Bronchial epithelial cell (primary cell): ENCODE data around the gene IL15. TPM values are rescaled to one million over a fixed set of nuclear protein-coding genes. Genes with fewer than 3 reads are reported as not detected.
"Not testable (repeated sequence)": the region's sequence is repeated elsewhere in the genome, so short reads cannot be mapped to it uniquely, and the experiment has no call there.

Experiments
- DNase-seq: peaks from one replicate; pipeline ENCODE4 v3.0.0-alpha.2; 2010; ENCODE audit warnings: low read depth
- FAIRE-seq: peaks from 2 replicates; lab custom pipeline; 2011; peaks lifted over from hg19 to GRCh38; lab: Jason Lieb, UNC
- H3K27me3 ChIP-seq: 2 replicates; pipeline ENCODE4 v1.5.1; 2011; ENCODE audit warnings: low read length; ENCODE audit not compliant: control insufficient read depth, insufficient read depth
- H3K36me3 ChIP-seq: 2 replicates; pipeline ENCODE4 v1.5.1; 2011; ENCODE audit warnings: low read length; ENCODE audit not compliant: control insufficient read depth, insufficient read depth
- H3K4me3 ChIP-seq: 2 replicates; pipeline ENCODE4 v1.5.1; 2011; ENCODE audit warnings: mild to moderate bottlenecking, low read depth, low read length, control low read depth
- total RNA-seq: library from RNA; depleted of rRNA; stranded (reverse); fragments of >200 nt; gene quantifications from 2 replicates; pipeline ENCODE4 v1.2.1, GENCODE V29; 2014
- TF ChIP-seq, protein P1 (sequence below): IDR thresholded peaks from 2 replicates; pipeline ENCODE4 v1.5.1; 2011; ENCODE audit warnings: mild to moderate bottlenecking, moderate library complexity, low read length, control low read depth, inconsistent platforms; ENCODE audit not compliant: insufficient read depth, severe bottlenecking

IL15 gene
- total RNA-seq, 1 donor from 2014 or later = 0.53 TPM

DNA sequence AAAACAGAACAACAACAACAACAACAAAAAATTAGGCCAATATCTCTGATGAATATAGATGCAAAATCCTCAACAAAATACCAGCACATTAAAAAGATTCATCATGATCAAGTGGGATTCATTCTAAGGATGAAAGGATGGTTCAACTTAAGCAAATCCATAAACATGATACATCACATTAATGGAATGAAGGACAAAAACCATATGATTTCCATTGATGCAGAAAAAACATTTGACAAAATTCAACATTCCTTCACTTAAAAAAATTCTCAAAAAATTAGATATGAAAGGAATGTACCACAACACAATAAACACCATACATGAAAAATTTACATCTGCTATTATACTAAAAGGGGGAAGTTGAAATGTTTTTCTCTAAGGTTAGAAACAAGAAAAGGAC lies 103.3 kb downstream of the IL15 start:
- H3K27me3 ChIP-seq = no peaks in the 10 kb centered on the region
- no peak for FAIRE-seq
- H3K36me3 ChIP-seq = no peaks in the 10 kb centered on the region
- TF ChIP-seq, protein P1, sequence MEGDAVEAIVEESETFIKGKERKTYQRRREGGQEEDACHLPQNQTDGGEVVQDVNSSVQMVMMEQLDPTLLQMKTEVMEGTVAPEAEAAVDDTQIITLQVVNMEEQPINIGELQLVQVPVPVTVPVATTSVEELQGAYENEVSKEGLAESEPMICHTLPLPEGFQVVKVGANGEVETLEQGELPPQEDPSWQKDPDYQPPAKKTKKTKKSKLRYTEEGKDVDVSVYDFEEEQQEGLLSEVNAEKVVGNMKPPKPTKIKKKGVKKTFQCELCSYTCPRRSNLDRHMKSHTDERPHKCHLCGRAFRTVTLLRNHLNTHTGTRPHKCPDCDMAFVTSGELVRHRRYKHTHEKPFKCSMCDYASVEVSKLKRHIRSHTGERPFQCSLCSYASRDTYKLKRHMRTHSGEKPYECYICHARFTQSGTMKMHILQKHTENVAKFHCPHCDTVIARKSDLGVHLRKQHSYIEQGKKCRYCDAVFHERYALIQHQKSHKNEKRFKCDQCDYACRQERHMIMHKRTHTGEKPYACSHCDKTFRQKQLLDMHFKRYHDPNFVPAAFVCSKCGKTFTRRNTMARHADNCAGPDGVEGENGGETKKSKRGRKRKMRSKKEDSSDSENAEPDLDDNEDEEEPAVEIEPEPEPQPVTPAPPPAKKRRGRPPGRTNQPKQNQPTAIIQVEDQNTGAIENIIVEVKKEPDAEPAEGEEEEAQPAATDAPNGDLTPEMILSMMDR = no peak
- DNase-seq = no peak
- H3K4me3 ChIP-seq = no peak overlapping the region

DNA sequence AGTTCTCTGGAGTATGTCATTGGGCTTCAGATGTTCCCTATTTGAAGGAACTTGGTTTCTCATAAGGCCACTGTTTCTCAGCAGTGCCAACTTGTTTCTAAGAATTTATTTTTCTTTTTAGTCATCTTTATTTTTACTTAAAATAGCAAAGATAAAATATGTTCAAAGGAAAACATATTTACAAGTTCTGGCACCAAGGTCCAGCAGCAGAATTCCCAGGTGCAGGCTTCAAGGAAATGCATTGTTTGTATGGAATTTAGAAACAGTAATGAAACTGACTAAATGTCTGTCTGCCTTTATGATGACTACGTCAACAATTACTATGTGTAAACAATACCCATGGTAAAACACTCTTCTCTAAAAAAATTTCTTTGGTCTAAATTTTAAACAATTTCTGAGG lies 109.6 kb downstream of the IL15 start:
- FAIRE-seq = no peak
- TF ChIP-seq, protein P1 = no peak
- H3K27me3 ChIP-seq = no peaks in the 10 kb centered on the region

DNA sequence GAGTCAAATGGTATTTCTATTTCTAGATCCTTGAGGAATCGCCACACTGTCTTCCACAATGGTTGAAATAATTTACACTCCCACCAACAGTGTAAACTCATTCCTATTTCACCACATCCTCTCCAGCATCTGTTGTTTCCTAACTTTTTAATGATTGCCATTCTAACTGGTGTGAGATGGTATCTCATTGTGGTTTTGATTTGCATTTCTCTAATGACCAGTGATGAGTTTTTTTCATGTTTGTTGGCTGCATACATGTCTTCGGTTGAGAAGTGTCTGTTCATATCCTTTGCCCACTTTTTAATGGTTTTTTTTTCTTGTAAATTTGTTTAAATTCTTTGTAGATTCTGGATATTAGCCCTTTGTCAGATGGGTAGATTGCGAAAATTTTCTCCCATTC lies 115.4 kb downstream of the IL15 start:
- H3K27me3 ChIP-seq, FAIRE-seq, H3K36me3 ChIP-seq, DNase-seq, H3K4me3 ChIP-seq: not testable (repeated sequence)

More for the DNA sequence above, 109.6 kb downstream of the IL15 start:
- H3K4me3 ChIP-seq = no peak overlapping the region
- H3K36me3 ChIP-seq = no peaks in the 10 kb centered on the region
- DNase-seq = no peak

DNA sequence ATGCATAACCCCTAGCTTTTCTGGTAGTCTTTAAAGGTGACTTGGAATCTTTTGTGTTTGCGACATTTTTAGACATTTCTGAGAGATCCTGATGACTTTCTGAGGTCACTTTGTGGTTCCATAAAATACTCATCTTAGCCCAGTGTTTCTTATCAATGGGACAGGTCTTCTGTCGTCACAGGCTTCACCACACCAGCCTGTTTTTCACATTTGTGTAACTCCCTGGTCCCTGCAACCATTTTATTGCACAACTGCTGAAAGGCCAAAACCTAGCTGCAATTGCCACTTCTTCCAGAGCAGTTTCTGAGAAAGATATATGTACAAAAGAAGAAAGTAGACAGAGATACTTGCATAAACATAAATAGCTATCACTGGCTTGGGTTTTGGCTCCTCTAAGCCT lies 120.9 kb downstream of the IL15 start:
- no peak for FAIRE-seq
- DNase-seq = no peak
- Histone ChIP-seq H3K4me3 (no peak overlapping the region), H3K36me3 (no peaks in the 10 kb centered on the region), H3K27me3 (no peaks in the 10 kb centered on the region)
- TF ChIP-seq, protein P1 = no peak

DNA sequence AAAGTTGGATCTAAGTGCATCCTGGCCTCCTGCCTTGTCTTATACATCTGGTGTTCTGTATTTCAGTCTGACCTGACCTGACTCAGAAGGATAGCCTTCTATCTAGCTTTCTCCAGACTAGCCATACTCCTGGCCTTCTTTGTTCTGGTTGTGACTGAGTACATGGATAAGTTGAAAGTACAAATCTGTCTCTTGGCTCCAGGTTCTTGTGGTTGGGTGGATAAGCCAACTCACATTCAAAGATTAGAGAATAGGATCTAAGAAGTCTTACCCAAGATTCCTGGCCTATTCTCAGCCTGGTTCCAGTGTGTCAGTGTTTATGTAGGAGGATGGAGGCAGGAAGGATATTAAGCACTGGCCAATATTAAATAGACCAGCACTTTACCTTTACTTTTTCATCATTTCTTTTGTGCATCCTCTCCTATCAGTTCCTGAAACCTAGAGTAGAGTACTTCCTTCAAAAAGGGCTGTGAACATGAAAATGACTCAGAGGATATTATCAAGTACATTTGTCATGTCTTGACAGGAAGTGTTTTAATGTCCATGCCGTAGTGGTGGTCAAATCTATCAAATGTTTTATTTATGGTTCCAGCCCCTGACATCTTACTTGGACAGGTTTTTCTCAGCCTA lies 123.5 kb downstream of the IL15 start:
- FAIRE-seq = no peak
- Histone ChIP-seq H3K36me3 (no peaks in the 10 kb centered on the region), H3K27me3 (no peaks in the 10 kb centered on the region), H3K4me3 (no peak overlapping the region)
- TF ChIP-seq, protein P1 = no peak
- DNase-seq = peak; percentile 40

DNA sequence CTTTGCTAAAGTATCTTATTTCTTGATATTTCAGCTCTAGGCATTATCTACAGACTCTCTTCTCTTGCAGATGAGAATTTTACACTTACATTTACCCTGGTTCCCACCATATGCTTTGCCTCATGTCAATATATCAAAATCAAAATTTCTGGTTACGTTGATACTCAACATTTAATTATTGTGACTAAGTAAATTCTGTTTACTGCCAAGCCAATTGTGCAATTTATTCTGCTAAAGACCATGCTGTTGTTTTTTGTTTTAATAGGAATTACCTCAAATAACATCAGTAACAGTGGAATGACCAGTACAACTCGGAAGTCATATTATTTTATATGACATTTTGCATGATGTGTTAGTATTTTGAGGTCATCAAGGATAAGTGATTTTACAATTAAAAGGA lies 125.5 kb downstream of the IL15 start:
- no peak for DNase-seq
- no peaks in the 10 kb centered on the region for H3K36me3 ChIP-seq
- no peak for FAIRE-seq
- TF ChIP-seq, protein P1 = no peak
- no peaks in the 10 kb centered on the region for H3K27me3 ChIP-seq
- H3K4me3 ChIP-seq = no peak overlapping the region
